ENCODE results near the gene CCL19. TPM values are rescaled to one million over a fixed set of nuclear protein-coding genes. Genes with fewer than 3 reads are reported as not detected.
A peak's percentile ranks its signal among the peaks of the same experiment; 100 is the strongest.

Gene CCL19
- total RNA-seq, 4 donors from 2014 or later, result not detected

DNA sequence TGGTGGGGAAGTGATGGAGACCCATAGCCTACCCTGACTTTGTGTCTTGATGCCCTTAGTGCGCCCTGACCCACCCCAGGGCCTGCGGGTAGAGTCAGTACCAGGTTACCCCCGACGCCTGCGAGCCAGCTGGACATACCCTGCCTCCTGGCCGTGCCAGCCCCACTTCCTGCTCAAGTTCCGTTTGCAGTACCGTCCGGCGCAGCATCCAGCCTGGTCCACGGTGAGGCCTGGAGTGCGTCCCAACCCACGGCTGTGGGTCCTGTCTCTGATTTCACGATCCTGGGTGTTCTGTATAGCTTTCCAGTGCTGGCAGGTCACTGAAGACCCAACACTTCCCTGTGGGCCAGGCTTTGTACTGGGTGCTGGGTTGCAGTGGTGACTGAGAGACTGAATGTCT, 32.6 kb downstream of the CCL19 start:
- H3K9me3 ChIP-seq, result no peaks in the 10 kb centered on the region
- H3K27ac ChIP-seq, result no peak overlapping the region
- TF ChIP-seq EP300 (IDR thresholded peaks at IDR 0.05) (no peak), POLR2A (IDR thresholded peaks at IDR 0.05) (no peak)
- TF ChIP-seq, protein P1, sequence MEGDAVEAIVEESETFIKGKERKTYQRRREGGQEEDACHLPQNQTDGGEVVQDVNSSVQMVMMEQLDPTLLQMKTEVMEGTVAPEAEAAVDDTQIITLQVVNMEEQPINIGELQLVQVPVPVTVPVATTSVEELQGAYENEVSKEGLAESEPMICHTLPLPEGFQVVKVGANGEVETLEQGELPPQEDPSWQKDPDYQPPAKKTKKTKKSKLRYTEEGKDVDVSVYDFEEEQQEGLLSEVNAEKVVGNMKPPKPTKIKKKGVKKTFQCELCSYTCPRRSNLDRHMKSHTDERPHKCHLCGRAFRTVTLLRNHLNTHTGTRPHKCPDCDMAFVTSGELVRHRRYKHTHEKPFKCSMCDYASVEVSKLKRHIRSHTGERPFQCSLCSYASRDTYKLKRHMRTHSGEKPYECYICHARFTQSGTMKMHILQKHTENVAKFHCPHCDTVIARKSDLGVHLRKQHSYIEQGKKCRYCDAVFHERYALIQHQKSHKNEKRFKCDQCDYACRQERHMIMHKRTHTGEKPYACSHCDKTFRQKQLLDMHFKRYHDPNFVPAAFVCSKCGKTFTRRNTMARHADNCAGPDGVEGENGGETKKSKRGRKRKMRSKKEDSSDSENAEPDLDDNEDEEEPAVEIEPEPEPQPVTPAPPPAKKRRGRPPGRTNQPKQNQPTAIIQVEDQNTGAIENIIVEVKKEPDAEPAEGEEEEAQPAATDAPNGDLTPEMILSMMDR (IDR thresholded peaks at IDR 0.05), result no peak
- no peaks in the 10 kb centered on the region for H3K27me3 ChIP-seq
- peaks cover 0 to 25% (median 20%) of the 10 kb centered on the region in 4 donors for H3K4me1 ChIP-seq
- H3K4me3 ChIP-seq, result no peak overlapping the region
- 86 to 87% methylated on average over 7 to 14 of the region's 14 CpGs for WGBS, 2 donors
- H3K36me3 ChIP-seq, result peaks cover 0 to 38% (median 0%) of the 10 kb centered on the region in 3 donors
- DNase-seq (ENCODE audit: low spot score in 2 of 2), result no peak

DNA sequence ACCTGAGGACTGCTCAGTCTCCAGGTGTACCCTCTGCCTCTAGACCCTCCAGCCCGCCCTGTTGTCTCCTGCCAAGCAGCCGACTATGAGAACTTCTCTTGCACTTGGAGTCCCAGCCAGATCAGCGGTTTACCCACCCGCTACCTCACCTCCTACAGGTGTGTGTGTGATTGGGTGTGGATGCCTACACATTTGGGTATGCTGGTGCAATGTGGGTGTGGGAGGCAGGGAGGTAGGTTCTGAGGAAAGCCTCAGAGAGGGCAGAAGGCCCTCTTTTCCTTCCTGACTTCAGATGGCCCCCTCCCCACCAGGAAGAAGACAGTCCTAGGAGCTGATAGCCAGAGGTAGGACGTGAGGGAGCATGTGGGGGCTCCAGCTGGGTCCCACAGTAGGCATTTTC, 34.1 kb downstream of the CCL19 start:
- DNase-seq (ENCODE audit: low spot score in 2 of 2), result no peak
- 94% methylated on average over 5 of the region's 5 CpGs for WGBS, 2 donors
- Histone ChIP-seq H3K27ac (no peak overlapping the region), H3K4me1 (peaks cover 0 to 37% (median 34%) of the 10 kb centered on the region in 4 donors), H3K9me3 (no peaks in the 10 kb centered on the region), H3K36me3 (peaks cover 0 to 29% (median 0%) of the 10 kb centered on the region in 3 donors), H3K27me3 (no peaks in the 10 kb centered on the region), H3K4me3 (no peak overlapping the region)
- TF ChIP-seq POLR2A (IDR thresholded peaks at IDR 0.05), result no peak
- TF ChIP-seq EP300 (IDR thresholded peaks at IDR 0.05), result no peak
- TF ChIP-seq, protein P1 (IDR thresholded peaks at IDR 0.05), result no peak

DNA sequence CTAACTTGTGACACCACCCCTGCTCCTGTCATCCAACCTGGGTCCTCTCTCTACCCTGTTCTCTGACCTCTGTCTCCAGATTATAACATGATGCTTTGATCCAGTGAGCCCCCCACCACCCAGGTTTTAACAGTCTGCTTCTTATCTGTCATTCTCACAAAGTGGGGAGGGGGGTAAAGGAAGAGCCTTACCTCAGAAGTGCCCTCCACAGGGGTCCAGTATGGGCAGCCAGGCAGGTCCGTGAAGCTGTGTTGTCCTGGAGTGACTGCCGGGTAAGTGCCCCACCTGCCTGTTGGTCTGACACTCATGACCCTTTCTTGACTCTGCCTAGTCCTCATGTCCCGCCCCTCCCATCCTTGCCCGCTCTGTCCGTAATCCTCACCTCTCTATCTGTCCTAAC, 35.7 kb downstream of the CCL19 start:
- peak overlapping the region; percentile 63 to 91 (median 83) for H3K27ac ChIP-seq
- H3K4me1 ChIP-seq, result peaks cover 0 to 53% (median 49%) of the 10 kb centered on the region in 4 donors
- no peaks in the 10 kb centered on the region for H3K9me3 ChIP-seq
- TF ChIP-seq POLR2A (IDR thresholded peaks at IDR 0.05) (no peak), EP300 (IDR thresholded peaks at IDR 0.05) (no peak)
- TF ChIP-seq, protein P1 (IDR thresholded peaks at IDR 0.05), result no peak
- H3K4me3 ChIP-seq, result no peak overlapping the region
- H3K36me3 ChIP-seq, result peaks cover 0 to 14% (median 0%) of the 10 kb centered on the region in 3 donors
- DNase-seq (ENCODE audit: low spot score in 2 of 2), result no peak
- no peaks in the 10 kb centered on the region for H3K27me3 ChIP-seq
- WGBS, 2 donors, result 64 to 67% methylated on average over 5 of the region's 5 CpGs

DNA sequence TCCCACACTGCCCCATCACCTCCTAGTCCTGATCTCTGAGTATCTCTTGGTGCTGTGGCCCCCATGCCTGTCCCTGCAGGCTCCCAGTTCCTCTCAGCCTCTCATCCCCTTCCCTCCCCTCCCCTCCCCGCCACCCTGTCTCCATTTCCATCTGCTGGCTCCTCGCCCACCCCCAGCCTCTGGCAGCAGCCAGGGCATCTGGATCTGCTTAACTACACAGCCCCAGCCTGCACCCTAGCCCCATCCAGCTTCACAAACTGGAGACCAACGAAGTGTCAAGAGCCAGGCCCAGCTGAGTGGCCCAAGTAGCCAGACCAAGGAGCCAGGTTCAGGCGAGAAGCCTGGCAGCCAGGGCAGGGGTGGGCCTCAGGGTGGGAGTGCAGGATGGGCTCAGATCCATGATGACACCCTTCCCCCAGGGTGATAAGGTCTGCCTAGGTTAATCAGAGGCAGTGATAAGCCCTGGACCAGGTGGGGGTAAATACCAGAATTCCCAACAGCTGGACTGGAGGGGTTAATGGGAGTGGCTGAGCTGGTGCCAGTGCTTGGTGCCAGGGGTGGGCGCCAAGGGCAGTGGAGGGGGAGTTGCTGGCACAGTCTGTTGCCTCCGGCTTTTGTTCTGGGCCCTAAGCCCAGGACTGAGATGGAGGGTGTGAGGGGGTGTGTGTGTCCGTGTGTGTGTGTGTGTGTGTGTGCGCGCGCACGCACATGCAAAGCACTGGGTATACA, 36.6 kb downstream of the CCL19 start:
- H3K27ac ChIP-seq, result peak overlapping the region; percentile 63 to 91 (median 83)
- peaks cover 0 to 55% (median 49%) of the 10 kb centered on the region in 4 donors for H3K4me1 ChIP-seq
- H3K9me3 ChIP-seq, result no peaks in the 10 kb centered on the region
- WGBS, 2 donors, result 14 to 38% methylated on average over 11 of the region's 11 CpGs
- H3K36me3 ChIP-seq, result peaks cover 0 to 13% (median 5%) of the 10 kb centered on the region in 3 donors
- H3K27me3 ChIP-seq, result no peaks in the 10 kb centered on the region
- peak in 1 of 2 donors; percentile 65 for DNase-seq (ENCODE audit: low spot score in 2 of 2)
- H3K4me3 ChIP-seq, result peak overlapping the region in 1 of 4 donors; percentile 7
- TF ChIP-seq EP300 (IDR thresholded peaks at IDR 0.05) (peak in 1 of 2 donors; percentile 72), POLR2A (IDR thresholded peaks at IDR 0.05) (no peak)
- TF ChIP-seq, protein P1 (IDR thresholded peaks at IDR 0.05), result no peak
